A549 (cell line): Measurements from ENCODE around the gene HSPA1A. TPM values are rescaled to one million over a fixed set of nuclear protein-coding genes. Genes with fewer than 3 reads are reported as not detected.
A peak's percentile ranks its signal among the peaks of the same experiment; 100 is the strongest.

Source experiments
- ATAC-seq, 2 experiments: fragments of 200-7000 bp in 1 of 2; fragments of >200 bp in 1 of 2; cut with Nextera tagmentation in 1 of 2; cut with Tn5 transposase in 1 of 2; 3 replicates each; pipeline versions ENCODE4 v1.8.0 to v1.9.1; 2018 to 2020; ENCODE audit warnings: mild to moderate bottlenecking in 1 of 2, moderate library complexity in 1 of 2
- CTCF ChIA-PET: fragments of 300-600 bp; sonication (Branson Sonifier 250); formaldehyde crosslinking; extraction: SDS; loops from one replicate; lab custom pipeline; 2021; ENCODE audit warnings: antibody characterized with exemption, inconsistent platforms; lab: Yijun Ruan, JAX
- POLR2A ChIA-PET: fragments of 350-600 bp; formaldehyde crosslinking; extraction: SDS; loops from one replicate; lab custom pipeline; 2021; ENCODE audit warnings: antibody characterized with exemption, inconsistent platforms; lab: Yijun Ruan, JAX
- DNase-seq, 2 experiments: peaks; one replicate each; pipeline versions ENCODE4 v3.0.0 to v3.0.0-alpha.2; 2011 to 2016; ENCODE audit warnings: low read depth in 1 of 2, low spot score in 1 of 2
- FAIRE-seq: peaks from 2 replicates; lab custom pipeline; 2011; peaks lifted over from hg19 to GRCh38; lab: Jason Lieb, UNC
- H3K27ac ChIP-seq, 2 experiments: fragments of >200 bp; sonication (Bioruptor Twin); formaldehyde crosslinking; 3 replicates each; pipeline ENCODE4 v1.5.1; 2016 to 2017
- H3K4me1 ChIP-seq: fragments of >200 bp; sonication (Bioruptor Twin); formaldehyde crosslinking; 3 replicates; pipeline ENCODE4 v1.6.1; 2016
- H3K4me2 ChIP-seq: fragments of >200 bp; sonication (Bioruptor Twin); formaldehyde crosslinking; 3 replicates; pipeline ENCODE4 v1.6.1; 2016
- H3K4me3 ChIP-seq: fragments of >200 bp; sonication (Bioruptor Twin); formaldehyde crosslinking; 3 replicates; pipeline ENCODE4 v1.5.1; 2016
- H3K9me3 ChIP-seq: fragments of >200 bp; sonication (Bioruptor Twin); formaldehyde crosslinking; 3 replicates; pipeline ENCODE4 v1.6.1; 2016
- BCL3 ChIP-seq: fragments of >200 bp; sonication (Bioruptor Twin); formaldehyde crosslinking; IDR thresholded peaks from 3 replicates; pipeline ENCODE4 v1.6.1; 2016
- CBX8 ChIP-seq: fragments of 200-600 bp; sonication (generic); IDR thresholded peaks from 2 replicates; pipeline ENCODE4 v1.6.1; 2016
- CHD2 ChIP-seq: fragments of 150-350 bp; IDR thresholded peaks from 2 replicates; pipeline ENCODE4 v1.6.1; 2014; ENCODE audit warnings: low read length; ENCODE audit not compliant: partially characterized antibody
- CHD4 ChIP-seq: fragments of 200-600 bp; sonication (generic); IDR thresholded peaks from 2 replicates; pipeline ENCODE4 v1.6.1; 2016; ENCODE audit warnings: antibody characterized with exemption, mild to moderate bottlenecking, borderline replicate concordance
- CTCF ChIP-seq: fragments of >200 bp; sonication (Bioruptor Twin); formaldehyde crosslinking; IDR thresholded peaks from 3 replicates; pipeline ENCODE4 v1.5.1; 2016
- FOSB ChIP-seq: fragments of 250-450 bp; sonication (Bioruptor Pico); IDR thresholded peaks from 2 replicates; pipeline ENCODE4 v1.5.0; 2020; ENCODE audit warnings: mild to moderate bottlenecking, moderate library complexity
- GATA3 ChIP-seq: IDR thresholded peaks from 2 replicates; pipeline ENCODE4 v1.6.1; 2012; ENCODE audit warnings: borderline replicate concordance
- HMGXB4 ChIP-seq: fragments of 250-450 bp; sonication (Bioruptor Pico); IDR thresholded peaks from 2 replicates; pipeline ENCODE4 v1.5.0; 2021; ENCODE audit warnings: mild to moderate bottlenecking, moderate library complexity, borderline replicate concordance
- HOXB5 ChIP-seq: fragments of 250-450 bp; sonication (Bioruptor Pico); IDR thresholded peaks from 2 replicates; pipeline ENCODE4 v1.5.0; 2020; ENCODE audit warnings: mild to moderate bottlenecking, moderate library complexity
- MAFK ChIP-seq: fragments of 450-650 bp; IDR thresholded peaks from 2 replicates; pipeline ENCODE4 v1.6.1; 2014; ENCODE audit not compliant: partially characterized antibody
- MAX ChIP-seq: IDR thresholded peaks from 2 replicates; pipeline ENCODE4 v1.6.1; 2012
- MAZ ChIP-seq: fragments of 150-350 bp; IDR thresholded peaks from 2 replicates; pipeline ENCODE4 v1.6.1; 2014; ENCODE audit warnings: antibody characterized with exemption, low read depth, low read length, borderline replicate concordance
- MYC ChIP-seq: IDR thresholded peaks from 2 replicates; pipeline ENCODE4 v1.6.1; 2012; ENCODE audit warnings: mild to moderate bottlenecking, inconsistent platforms, low read length, improper control_type of control experiment, borderline replicate concordance
- NFE2L2 ChIP-seq: fragments of 150-350 bp; conservative IDR thresholded peaks from 2 replicates; pipeline ENCODE4 v1.6.1; 2014; ENCODE audit warnings: low read length
- NPAS2 ChIP-seq: fragments of 250-450 bp; sonication (Bioruptor Pico); IDR thresholded peaks from 2 replicates; pipeline ENCODE4 v1.8.0; 2022; ENCODE audit warnings: mild to moderate bottlenecking, moderate library complexity, borderline replicate concordance
- PBX3 ChIP-seq: IDR thresholded peaks from 2 replicates; pipeline ENCODE4 v1.6.1; 2012
- PHF8 ChIP-seq: fragments of 200-600 bp; sonication (generic); IDR thresholded peaks from 2 replicates; pipeline ENCODE4 v1.6.1; 2016; ENCODE audit warnings: low read depth, mild to moderate bottlenecking, antibody characterized with exemption, moderate library complexity, borderline replicate concordance
- ZC3H11A ChIP-seq: fragments of 450-650 bp; IDR thresholded peaks from 2 replicates; pipeline ENCODE4 v1.6.1; 2014; ENCODE audit warnings: antibody characterized with exemption, mild to moderate bottlenecking
- WGBS: methylation state at CpG from one replicate; pipeline ENCODE4 v1.1.6; 2017; ENCODE audit errors: missing lambda C conversion rate; 5-methylcytosine and 5-hydroxymethylcytosine counted together
- polyA plus RNA-seq, 4 experiments: library from polyadenylated mRNA; depleted of rRNA in 3 of 4; stranded (reverse); fragments of >200 nt; fragmentation: RNase III in 1 of 4; extraction: RNeasy Plus Mini Kit Qiagen cat#74134 plus additional on column Dnase treatment in 1 of 4; gene quantifications; 2 replicates in 3 of 4; 3 replicates in 1 of 4; pipeline ENCODE4 v1.2.3, GENCODE V29; 2011 to 2017
- TF ChIP-seq, protein P1 (sequence below): IDR thresholded peaks from 2 replicates; pipeline ENCODE4 v1.6.1; 2012; ENCODE audit warnings: low read depth, borderline replicate concordance
- TF ChIP-seq, protein P2 (sequence below): fragments of 450-650 bp; IDR thresholded peaks from 2 replicates; pipeline ENCODE4 v1.6.1; 2014; ENCODE audit warnings: antibody characterized with exemption

The HSPA1A gene
- polyA plus RNA-seq, 2 of the 4 experiments (the other 2 are of a cell fraction) = 122 to 204 TPM

GRCh38 chr6:31794294-31794865, 21.0 kb upstream of the HSPA1A start:
- Histone ChIP-seq H3K9me3 (no peaks in the 10 kb centered on the region), H3K4me3 (peak overlapping the region; percentile 97), H3K4me1 (peaks cover 23% of the 10 kb centered on the region; the same call in 2 of the 3 replicates), H3K4me2 (peak overlapping the region; percentile 95), H3K27ac (peak overlapping the region; percentile 94 to 97)
- ChIA-PET CTCF (interaction anchor here (0.6 to 3.3 kb wide), 6 partner anchors 9 to 150 kb away, joined by 3 to 27 read pairs (median 6); partner anchors contain the start of genes CLIC1 and LSM2), POLR2A (interaction anchor here (0.6 to 1.8 kb wide), 5 partner anchors 13 to 36 kb away, joined by 5 to 19 read pairs (median 6); partner anchors contain the start of genes HSPA1A, HSPA1B, HSPA1L and LSM2)
- no peak for DNase-seq
- peak in 1 of 2 experiments; percentile 23; a peak in 2 of 6 replicates for ATAC-seq
- FAIRE-seq = no peak
- no peak for TF ChIP-seq CHD2
- TF ChIP-seq, protein P1, sequence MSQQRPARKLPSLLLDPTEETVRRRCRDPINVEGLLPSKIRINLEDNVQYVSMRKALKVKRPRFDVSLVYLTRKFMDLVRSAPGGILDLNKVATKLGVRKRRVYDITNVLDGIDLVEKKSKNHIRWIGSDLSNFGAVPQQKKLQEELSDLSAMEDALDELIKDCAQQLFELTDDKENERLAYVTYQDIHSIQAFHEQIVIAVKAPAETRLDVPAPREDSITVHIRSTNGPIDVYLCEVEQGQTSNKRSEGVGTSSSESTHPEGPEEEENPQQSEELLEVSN = no peak
- TF ChIP-seq, all 56 proteins: peak for 0
- 7% methylated on average over 5 of the region's 7 CpGs for WGBS

DNA sequence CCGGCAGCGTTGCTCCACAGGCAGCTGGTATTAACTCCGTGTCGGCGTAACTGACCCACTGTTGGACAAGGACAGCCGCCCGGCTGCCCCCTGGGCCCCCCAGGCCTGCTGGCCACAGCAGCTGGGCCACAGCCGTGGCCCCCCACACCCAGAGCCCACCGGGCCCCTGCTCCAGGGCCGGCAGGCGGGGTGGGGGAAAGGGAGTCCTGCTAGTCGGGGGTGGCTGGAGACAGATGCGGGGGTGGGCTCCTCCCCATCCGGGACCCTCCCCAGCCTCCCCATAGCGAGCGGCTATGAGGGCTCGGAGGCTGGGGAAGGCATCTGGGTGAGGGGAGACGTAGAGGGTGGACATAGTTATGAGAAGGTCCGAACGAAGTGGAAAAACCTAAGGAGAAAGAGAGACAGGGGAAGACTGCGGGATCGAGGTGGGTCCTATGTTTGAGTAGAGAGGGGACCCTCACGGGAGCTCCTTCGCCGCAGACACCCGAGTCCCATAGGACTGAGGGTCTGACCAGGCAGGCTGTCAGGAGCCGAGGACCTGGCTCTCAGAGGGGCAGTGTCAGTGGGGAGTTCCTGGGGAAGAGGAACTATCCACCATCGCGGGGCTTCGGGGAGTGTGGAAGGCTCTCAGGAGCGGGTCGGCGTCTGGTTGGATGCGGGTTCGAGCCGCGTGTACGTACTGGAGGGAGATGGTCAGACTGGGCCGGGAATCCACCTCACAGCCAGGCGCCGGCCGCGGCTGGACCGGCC, 20.3 kb upstream of the HSPA1A start:
- Histone ChIP-seq H3K4me1 (peaks cover 23% of the 10 kb centered on the region; the same call in 2 of the 3 replicates), H3K4me3 (peak overlapping the region; percentile 97)
- WGBS = under 1% methylated on average over 25 of the region's 44 CpGs
- POLR2A ChIA-PET = interaction anchor here (0.6 to 2.6 kb wide), 7 partner anchors 12 to 35 kb away, joined by 5 to 28 read pairs (median 9); partner anchors contain the start of genes HSPA1A, HSPA1B, HSPA1L and LSM2
- TF ChIP-seq GATA3 = no peak
- no peak for TF ChIP-seq MAZ
- peak; percentile 27; the same call in 1 of the 2 replicates for TF ChIP-seq PHF8
- TF ChIP-seq NFE2L2 = no peak
- no peak for TF ChIP-seq HMGXB4
- TF ChIP-seq, all 56 proteins: peak for 1
- DNase-seq (peak in 1 of 2 experiments; percentile 25), ATAC-seq (peak; percentile 63 to 76), FAIRE-seq (no peak)
- CTCF ChIA-PET = interaction anchor here (0.6 to 3.8 kb wide), 17 partner anchors 9 to 150 kb away, joined by 3 to 27 read pairs (median 6); partner anchors contain the start of genes CLIC1, HSPA1A, HSPA1B and HSPA1L
- no peaks in the 10 kb centered on the region for H3K9me3 ChIP-seq
- H3K4me2 ChIP-seq = peak overlapping the region; percentile 95
- peak overlapping the region; percentile 94 to 97 for H3K27ac ChIP-seq

DNA sequence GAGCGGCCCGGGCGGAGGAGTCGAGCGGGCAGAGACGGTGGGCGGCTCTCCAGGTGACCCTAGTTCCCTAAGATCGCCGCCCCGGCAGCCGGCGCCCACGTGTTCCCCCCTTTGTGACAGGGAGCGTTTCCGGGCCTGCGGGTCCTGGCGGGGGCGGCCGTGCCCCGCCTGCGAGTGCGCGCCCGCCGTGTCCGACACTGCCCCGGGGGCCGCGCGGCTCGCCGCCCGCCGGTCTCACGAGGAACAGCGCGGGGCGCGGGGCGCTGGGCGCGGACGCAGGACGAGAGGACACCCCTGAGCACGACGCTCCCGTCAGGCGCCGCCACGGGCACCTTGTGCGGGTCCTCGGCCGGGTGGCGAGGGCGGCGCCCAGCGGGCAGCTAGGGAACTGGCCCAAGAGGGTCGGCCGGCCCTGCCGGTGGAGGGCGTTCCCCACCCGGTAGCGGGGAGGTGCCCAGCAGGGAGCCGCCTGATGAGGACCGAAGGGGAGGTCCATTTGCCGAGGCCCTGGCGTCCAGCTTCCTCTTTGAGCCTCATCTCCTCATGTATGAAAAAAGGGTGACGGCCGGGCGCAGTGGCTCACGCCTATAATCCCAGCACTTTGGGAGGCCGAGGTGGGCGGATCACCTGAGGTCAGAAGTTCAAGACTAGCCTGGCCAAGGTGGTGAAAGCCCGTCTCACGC, 19.6 kb upstream of the HSPA1A start, which contains the start of gene VARS1:
TSS of gene VARS1 (minus strand) at position 137 of the 683 bp plus-strand sequence. CDS start 535 bp downstream, outside the sequence.
- no peak for FAIRE-seq
- peak within 1 kb of the TSS; percentile 97 for H3K4me3 ChIP-seq
- peak; percentile 88 to 91 for ATAC-seq
- 3% methylated on average over 6 of the region's 75 CpGs for WGBS
- ChIA-PET POLR2A (interaction anchor here (0.9 to 2.6 kb wide), 5 partner anchors 11 to 34 kb away, joined by 7 to 28 read pairs (median 18); partner anchors contain the start of genes HSPA1A, HSPA1B, HSPA1L and LSM2), CTCF (interaction anchor here (0.6 to 3.8 kb wide), 28 partner anchors 9 to 249 kb away, joined by 3 to 27 read pairs (median 4); partner anchors contain the start of genes CLIC1, HSPA1A, HSPA1B and HSPA1L)
- DNase-seq = peak; percentile 88 to 92
- H3K4me1 ChIP-seq = peaks cover 23% of the 10 kb centered on the region; the same call in 2 of the 3 replicates
- peak within 1 kb of the TSS; percentile 95 for H3K4me2 ChIP-seq
- peak within 1 kb of the TSS; percentile 94 to 97 for H3K27ac ChIP-seq
- H3K9me3 ChIP-seq = no peaks in the 10 kb centered on the region
- TF ChIP-seq, protein P2, sequence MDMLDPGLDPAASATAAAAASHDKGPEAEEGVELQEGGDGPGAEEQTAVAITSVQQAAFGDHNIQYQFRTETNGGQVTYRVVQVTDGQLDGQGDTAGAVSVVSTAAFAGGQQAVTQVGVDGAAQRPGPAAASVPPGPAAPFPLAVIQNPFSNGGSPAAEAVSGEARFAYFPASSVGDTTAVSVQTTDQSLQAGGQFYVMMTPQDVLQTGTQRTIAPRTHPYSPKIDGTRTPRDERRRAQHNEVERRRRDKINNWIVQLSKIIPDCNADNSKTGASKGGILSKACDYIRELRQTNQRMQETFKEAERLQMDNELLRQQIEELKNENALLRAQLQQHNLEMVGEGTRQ = peak; percentile 51
- TF ChIP-seq MAFK (no peak), MYC (peak; percentile 78; the same call in 1 of the 2 replicates), MAX (peak; percentile 96), CHD4 (no peak), BCL3 (peak; percentile 63; the same call in 1 of the 3 replicates), NPAS2 (0 out of 2 replicates have a peak, but pooled peaks have one; percentile 38), HOXB5 (CRISPR knock-in tag) (no peak), CTCF (peak; percentile 67), PBX3 (no peak), FOSB (no peak), CBX8 (no peak), ZC3H11A (no peak)
